Inflammatory macrophage (primary cell): Measurements from ENCODE around the gene CLIC5.

Source experiments
- DNase-seq, 2 donors: peaks; one replicate each; pipeline ENCODE4 v3.0.0-alpha.2; 2020 to 2022

The CLIC5 gene

DNA sequence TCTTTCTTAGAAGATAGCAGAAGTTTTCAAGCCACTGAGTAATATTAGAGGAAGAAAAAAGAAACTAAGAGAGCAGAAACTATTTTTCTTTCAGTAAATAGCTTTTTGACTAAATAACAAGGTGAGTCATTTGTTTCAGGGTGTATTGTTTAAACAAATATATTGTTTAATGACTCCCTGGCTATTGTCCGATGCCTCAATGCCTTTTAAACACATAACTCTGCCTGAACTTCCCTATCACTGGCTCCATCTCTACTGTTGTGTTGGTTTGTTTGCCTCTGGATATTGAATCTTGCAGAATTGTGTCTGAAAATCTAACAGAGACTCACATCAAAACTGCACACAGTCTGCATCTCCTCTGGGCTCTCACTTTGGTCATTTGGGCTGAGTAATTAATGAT, 19.6 kb upstream of the CLIC5 start:
- no peak for DNase-seq

DNA sequence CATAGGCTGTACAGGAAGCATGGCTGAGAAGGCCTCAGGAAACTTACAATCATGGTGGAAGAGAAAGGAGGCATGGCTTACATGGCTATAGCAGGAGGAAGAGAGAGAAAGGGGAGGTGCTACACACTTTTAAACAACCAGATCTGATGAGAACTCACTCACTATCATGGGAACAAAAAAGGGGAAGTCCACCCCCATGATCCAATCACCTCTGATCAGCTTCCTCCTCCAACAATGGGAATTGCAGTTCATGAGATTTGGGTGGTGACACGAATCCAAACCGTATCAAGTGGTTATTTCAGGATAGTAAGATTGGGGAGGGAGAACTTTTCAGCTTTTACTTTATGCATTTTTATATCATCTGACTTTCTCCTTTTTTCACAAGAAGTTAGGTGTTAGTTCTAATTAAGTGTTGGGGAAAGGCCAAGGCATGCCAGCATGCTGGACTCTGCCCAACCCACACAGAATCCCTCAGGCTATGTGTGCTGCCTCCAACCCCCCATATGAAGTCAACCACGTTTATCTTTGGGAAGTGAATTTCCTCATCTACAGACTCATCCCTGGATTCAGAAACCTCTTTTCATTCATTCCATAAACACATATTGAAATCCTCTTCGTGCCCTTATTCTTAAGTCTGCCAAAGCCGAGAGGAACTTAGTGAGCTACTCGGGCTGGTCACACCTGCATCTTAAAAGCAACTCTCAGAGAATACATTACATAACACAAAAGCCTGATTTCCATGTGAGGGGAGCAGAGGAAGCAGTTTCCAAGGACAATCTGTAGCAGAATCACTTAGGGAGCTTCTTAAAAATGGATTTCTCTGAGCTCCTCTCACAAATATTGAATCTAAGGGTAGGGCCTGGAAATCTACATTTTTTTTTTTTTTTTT, 16.7 kb upstream of the CLIC5 start:
- DNase-seq, result peak; percentile 24 to 26

- no peak for DNase-seq
Measured at GRCh38 chr6:46029602-46030001, 13.9 kb upstream of the CLIC5 start.

DNA sequence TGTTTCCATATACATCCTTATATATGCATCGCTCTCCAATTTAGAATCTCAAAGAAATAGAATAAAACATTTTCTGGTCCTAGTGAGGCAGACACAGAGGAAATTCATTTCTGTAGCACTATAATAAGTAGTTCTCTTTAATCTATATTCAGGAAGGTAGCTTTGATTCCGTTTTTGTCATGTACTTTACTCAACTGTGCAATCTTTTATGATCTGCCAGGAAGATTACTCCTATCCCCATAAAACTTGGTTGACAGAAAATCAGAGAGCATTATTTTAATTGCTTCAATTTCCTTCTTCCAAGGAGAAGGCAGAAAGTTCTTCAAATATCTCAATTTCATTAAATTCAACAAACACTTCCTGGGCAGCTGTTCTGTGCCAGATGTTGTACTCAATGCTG, 10.6 kb upstream of the CLIC5 start:
- DNase-seq, result no peak

DNA sequence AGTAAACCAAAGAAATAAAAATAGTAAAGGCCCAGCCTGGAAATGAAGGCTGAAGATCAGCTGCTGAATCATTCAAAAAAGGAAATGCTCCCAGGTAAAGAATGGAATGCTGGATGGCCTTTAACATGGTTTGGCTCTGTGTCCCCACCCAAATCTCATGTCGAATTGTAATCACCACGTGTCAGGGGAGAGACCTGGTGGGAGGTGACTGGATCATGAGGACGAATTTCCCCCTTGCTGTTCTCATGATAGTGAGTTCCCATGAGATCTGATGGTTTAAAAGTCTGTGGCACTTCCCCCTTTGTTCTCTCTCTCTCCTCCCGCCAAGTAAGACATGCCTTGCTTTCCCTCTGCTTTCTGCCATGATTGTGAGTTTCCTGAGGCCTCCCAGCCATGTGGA, 9.9 kb upstream of the CLIC5 start:
- DNase-seq, result no peak

GRCh38 chr6:46024124-46024769, 8.6 kb upstream of the CLIC5 start:
- no peak for DNase-seq

GRCh38 chr6:46023216-46023915, 7.7 kb upstream of the CLIC5 start:
- no peak for DNase-seq

- DNase-seq, result no peak
Measured at GRCh38 chr6:46022106-46022948, 6.7 kb upstream of the CLIC5 start.

- DNase-seq, result no peak
Measured at GRCh38 chr6:46017726-46018125, 2.1 kb upstream of the CLIC5 start.

GRCh38 chr6:46016063-46016608, 476 bp upstream of the CLIC5 start:
- no peak for DNase-seq

GRCh38 chr6:46014511-46015118, 1.0 kb downstream of the CLIC5 start:
- DNase-seq, result no peak

- DNase-seq, result no peak
Measured at GRCh38 chr6:46014046-46014445, 1.6 kb downstream of the CLIC5 start.

- no peak for DNase-seq
Measured at GRCh38 chr6:46013639-46014038, 2.0 kb downstream of the CLIC5 start.

GRCh38 chr6:46012834-46013233, 2.8 kb downstream of the CLIC5 start:
- DNase-seq, result no peak

- DNase-seq, result no peak
Measured at GRCh38 chr6:46011188-46012085, 4.2 kb downstream of the CLIC5 start.

- DNase-seq, result no peak
Measured at GRCh38 chr6:46010771-46011170, 4.9 kb downstream of the CLIC5 start.

DNA sequence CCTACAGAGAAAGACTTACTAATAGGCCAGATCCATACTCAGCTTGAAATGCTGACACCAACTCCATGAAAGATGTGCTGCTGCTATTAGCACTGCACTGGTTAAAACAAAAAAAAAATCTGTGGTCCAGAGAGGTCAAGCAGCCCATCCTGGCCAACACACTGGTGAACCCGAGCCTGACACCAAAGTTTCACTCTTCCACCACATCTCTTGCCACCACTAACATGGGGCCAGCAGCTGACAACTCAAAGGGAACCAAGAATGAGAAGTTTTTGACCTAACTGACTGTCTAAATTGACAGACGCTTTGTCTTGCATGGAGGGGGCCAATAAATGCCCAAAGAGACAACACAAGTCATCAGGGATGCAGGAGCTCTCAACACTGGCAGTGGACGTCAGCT, 5.4 kb downstream of the CLIC5 start:
- DNase-seq, result no peak

DNA sequence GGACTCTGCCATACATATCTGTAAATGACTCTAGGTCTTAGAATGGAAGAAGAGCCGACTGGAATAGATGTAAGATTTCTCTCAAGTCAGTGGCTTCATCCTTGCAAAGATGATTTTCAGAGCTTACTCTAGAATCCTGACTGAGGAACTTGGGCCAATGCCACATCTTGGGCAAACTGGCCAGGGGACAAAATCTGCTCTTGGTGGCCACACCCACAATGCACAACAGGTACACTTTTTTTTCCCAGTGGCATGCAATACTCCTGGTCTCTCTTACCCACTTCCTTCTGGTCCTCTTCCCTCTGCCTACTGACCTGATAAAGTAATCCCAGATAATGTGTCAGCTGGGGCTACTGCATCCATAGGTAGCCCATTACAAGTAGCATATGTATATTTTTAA, 13.4 kb downstream of the CLIC5 start:
- DNase-seq, result no peak

DNA sequence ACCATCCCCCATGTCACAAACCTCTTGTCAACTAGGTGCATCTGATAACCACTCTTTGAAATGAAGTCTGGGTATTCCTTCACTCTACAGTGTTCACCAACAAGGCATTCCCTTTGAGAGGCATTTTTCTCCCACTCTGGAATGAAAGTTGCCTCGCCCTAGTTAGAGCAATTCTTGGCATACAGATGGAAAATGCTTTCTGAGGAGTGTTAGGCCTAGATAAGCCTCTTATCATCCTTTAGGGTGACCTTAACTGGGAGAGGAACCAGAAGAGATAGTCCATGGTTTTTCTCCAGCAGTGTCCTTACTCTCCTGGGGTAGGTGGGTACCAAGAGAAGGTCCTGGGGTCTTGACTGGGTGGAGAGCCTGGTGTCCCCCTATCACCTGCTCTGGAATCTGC, 14.8 kb downstream of the CLIC5 start:
- DNase-seq, result no peak

DNA sequence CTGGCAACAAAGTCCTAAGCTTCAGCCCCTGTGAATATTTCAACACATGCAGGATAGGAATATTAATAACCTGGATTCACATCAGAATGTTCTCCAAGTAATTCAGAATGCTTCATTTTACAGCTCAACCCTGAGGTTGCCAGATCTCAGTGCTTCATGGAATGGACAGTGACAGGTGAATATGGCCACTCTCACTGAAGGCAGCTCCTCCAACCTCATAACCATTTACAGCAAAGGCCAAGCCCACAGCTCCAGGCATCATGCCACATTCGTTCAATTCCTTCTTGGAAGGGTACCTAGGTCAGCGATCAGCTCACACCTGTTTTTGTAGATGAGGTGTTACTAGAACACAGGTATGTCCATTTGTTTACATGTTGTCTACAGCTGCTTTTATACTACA, 17.1 kb downstream of the CLIC5 start:
- DNase-seq, result no peak
